Caco-2 (cell line): ENCODE data around the gene PGLYRP3. TPM values are rescaled to one million over a fixed set of nuclear protein-coding genes. Genes with fewer than 3 reads are reported as not detected.

Experiments
- BruUV-seq: library from RNA; stranded (reverse); fragments of 400-500 nt; replicated peaks from 2 replicates; lab custom pipeline; 2021; lab: Mats Ljungman, UMichigan
- CTCF ChIA-PET: fragments of 300-600 bp; sonication (Branson Sonifier 250); formaldehyde crosslinking; loops from one replicate; lab custom pipeline; 2022; ENCODE audit warnings: antibody characterized with exemption; lab: Charles Lee
- POLR2A ChIA-PET: fragments of 300-600 bp; sonication (Branson Sonifier 250); formaldehyde crosslinking; loops from one replicate; lab custom pipeline; 2022; ENCODE audit warnings: antibody characterized with exemption; lab: Charles Lee
- DNase-seq, 2 experiments: peaks; one replicate each; pipeline versions ENCODE4 v3.0.0 to v3.0.0-alpha.2; 2020 to 2022
- H3K27me3 ChIP-seq: replicated peaks from 2 replicates; pipeline ENCODE4 v1.6.0; 2011; ENCODE audit warnings: low read length; ENCODE audit not compliant: control insufficient read depth, insufficient read depth
- H3K36me3 ChIP-seq: 2 replicates; pipeline ENCODE4 v1.5.1; 2011; ENCODE audit warnings: low read length; ENCODE audit not compliant: control insufficient read depth, insufficient read depth
- H3K4me1 ChIP-seq: fragments of 250-450 bp; sonication (Bioruptor Pico); 2 replicates; pipeline ENCODE4 v1.5.1; 2020; ENCODE audit warnings: mild to moderate bottlenecking
- H3K4me3 ChIP-seq: 2 replicates; pipeline ENCODE4 v1.5.1; 2011; ENCODE audit warnings: low read depth, mild to moderate bottlenecking, control low read depth, low read length
- H3K9me3 ChIP-seq: fragments of 250-450 bp; sonication (Bioruptor Pico); 2 replicates; pipeline ENCODE4 v1.5.1; 2020; ENCODE audit warnings: mild to moderate bottlenecking, moderate library complexity
- H3K27ac Mint-ChIP-seq: one replicate; pipeline ENCODE4 v1.8.0; 2022; ENCODE audit warnings: mixed read lengths; ENCODE audit not compliant: unreplicated experiment
- H3K27me3 Mint-ChIP-seq: one replicate; pipeline ENCODE4 v1.8.0; 2022; ENCODE audit warnings: mixed read lengths; ENCODE audit not compliant: insufficient read depth, unreplicated experiment
- H3K36me3 Mint-ChIP-seq: one replicate; pipeline ENCODE4 v1.8.0; 2022; ENCODE audit warnings: mild to moderate bottlenecking, mixed read lengths; ENCODE audit not compliant: insufficient read depth, unreplicated experiment
- H3K4me1 Mint-ChIP-seq: one replicate; pipeline ENCODE4 v1.8.0; 2022; ENCODE audit warnings: low read depth, mixed read lengths; ENCODE audit not compliant: unreplicated experiment
- H3K4me3 Mint-ChIP-seq: one replicate; pipeline ENCODE4 v1.8.0; 2022; ENCODE audit warnings: mild to moderate bottlenecking, moderate library complexity, mixed read lengths; ENCODE audit not compliant: unreplicated experiment
- H3K9me3 Mint-ChIP-seq: one replicate; pipeline ENCODE4 v1.8.0; 2022; ENCODE audit warnings: mixed read lengths; ENCODE audit not compliant: unreplicated experiment
- CTCF ChIP-seq, 2 experiments: fragments of 200-600 bp in 1 of 2; IDR thresholded peaks; 1 replicate in 1 of 2; 2 replicates in 1 of 2; pipeline versions ENCODE4 v1.5.1 to v1.8.0; 2011 to 2022; ENCODE audit warnings: antibody characterized with exemption in 1 of 2, control low read depth in 1 of 2, inconsistent platforms in 1 of 2, low read depth in 1 of 2, low read length in 1 of 2, mild to moderate bottlenecking in 1 of 2, moderate library complexity in 1 of 2; ENCODE audit not compliant: insufficient read depth in 1 of 2, severe bottlenecking in 1 of 2, unreplicated experiment in 1 of 2
- intact Hi-C: fragments of 100-400 bp; cut with micrococcal nuclease; formaldehyde crosslinking; loops from one replicate; pipeline ENCODE4 v1.10.0; 2022; ENCODE audit not compliant: unreplicated experiment
- total RNA-seq: library from RNA; stranded (reverse); gene quantifications from 2 replicates; pipeline ENCODE4 v1.2.3, GENCODE V29; 2022

PGLYRP3 gene
- total RNA-seq, 1 experiment from 2014 or later: not detected

- BruUV-seq: no TSS peak
- Mint-ChIP-seq H3K36me3 (no peaks in the 10 kb centered on the region), H3K27me3 (peaks cover 7% of the 10 kb centered on the region), H3K4me3 (no peak overlapping the region), H3K4me1 (no peaks in the 10 kb centered on the region), H3K9me3 (no peaks in the 10 kb centered on the region), H3K27ac (no peak overlapping the region)
- H3K36me3 ChIP-seq: no peaks in the 10 kb centered on the region
- POLR2A ChIA-PET: no interaction called here
- H3K4me3 ChIP-seq: no peak overlapping the region
- no peak for DNase-seq
- H3K4me1 ChIP-seq: 0 out of 2 replicates have a peak, but pooled peaks cover 9% of the 10 kb centered on the region
- CTCF ChIA-PET: interaction anchor here (0.5 kb wide), 1 partner anchor 673 kb away, joined by 3 read pairs; no protein-coding TSS in a partner anchor
- H3K27me3 ChIP-seq: no peaks in the 10 kb centered on the region; the same call in 1 of the 2 replicates
- no peaks in the 10 kb centered on the region for H3K9me3 ChIP-seq
- TF ChIP-seq CTCF (IDR thresholded peaks at IDR 0.05; ENCODE audit: insufficient read depth in 1 of 2, low read depth in 1 of 2, low read length in 1 of 2, severe bottlenecking in 1 of 2, unreplicated experiment in 1 of 2): no peak
- intact Hi-C loops: no loop called here
Measured at GRCh38 chr1:153291514-153291913, 21.2 kb downstream of the PGLYRP3 start.

- intact Hi-C loops: no loop called here
- no peak overlapping the region for H3K27ac Mint-ChIP-seq
- Histone ChIP-seq H3K27me3 (no peaks in the 10 kb centered on the region; the same call in 1 of the 2 replicates), H3K4me1 (0 out of 2 replicates have a peak, but pooled peaks cover 9% of the 10 kb centered on the region), H3K4me3 (no peak overlapping the region), H3K36me3 (no peaks in the 10 kb centered on the region), H3K9me3 (no peaks in the 10 kb centered on the region)
- BruUV-seq: no TSS peak
- DNase-seq: peak in 1 of 2 experiments; percentile 45
- peaks cover 7% of the 10 kb centered on the region for H3K27me3 Mint-ChIP-seq
- no peaks in the 10 kb centered on the region for H3K9me3 Mint-ChIP-seq
- H3K4me1 Mint-ChIP-seq: no peaks in the 10 kb centered on the region
- ChIA-PET CTCF (interaction anchor here (0.8 to 1.4 kb wide), 2 partner anchors 68 to 323 kb away, joined by 3 read pairs; no protein-coding TSS in a partner anchor), POLR2A (no interaction called here)
- no peak overlapping the region for H3K4me3 Mint-ChIP-seq
- H3K36me3 Mint-ChIP-seq: no peaks in the 10 kb centered on the region
- TF ChIP-seq CTCF (IDR thresholded peaks at IDR 0.05; ENCODE audit: insufficient read depth in 1 of 2, low read depth in 1 of 2, low read length in 1 of 2, severe bottlenecking in 1 of 2, unreplicated experiment in 1 of 2): peak; percentile 57 to 69
Measured at GRCh38 chr1:153288634-153289275, 24.0 kb downstream of the PGLYRP3 start.

GRCh38 chr1:153277852-153278251, 34.9 kb downstream of the PGLYRP3 start:
- no peaks in the 10 kb centered on the region for H3K27me3 ChIP-seq
- BruUV-seq: no TSS peak
- TF ChIP-seq CTCF (IDR thresholded peaks at IDR 0.05; ENCODE audit: insufficient read depth in 1 of 2, low read depth in 1 of 2, low read length in 1 of 2, severe bottlenecking in 1 of 2, unreplicated experiment in 1 of 2): peak; percentile 78
- H3K36me3 Mint-ChIP-seq: no peaks in the 10 kb centered on the region
- CTCF ChIA-PET: interaction anchor here (0.6 kb wide), 2 partner anchors 360 to 545 kb away, joined by 3 to 5 read pairs; no protein-coding TSS in a partner anchor
- no peak overlapping the region for H3K27ac Mint-ChIP-seq
- H3K9me3 ChIP-seq: no peaks in the 10 kb centered on the region
- no peak overlapping the region for H3K4me3 ChIP-seq
- H3K27me3 Mint-ChIP-seq: peaks cover 14% of the 10 kb centered on the region
- H3K4me1 Mint-ChIP-seq: no peaks in the 10 kb centered on the region
- POLR2A ChIA-PET: no interaction called here
- no peaks in the 10 kb centered on the region for H3K36me3 ChIP-seq
- peak; percentile 66 to 71 for DNase-seq
- no peaks in the 10 kb centered on the region for H3K9me3 Mint-ChIP-seq
- H3K4me1 ChIP-seq: no peaks in the 10 kb centered on the region
- no peak overlapping the region for H3K4me3 Mint-ChIP-seq
- intact Hi-C loops: loop anchor here (2.0 kb wide), 1 partner anchor 39 kb away; no protein-coding TSS in a partner anchor
